ENCODE measurements around the gene RBMS1. TPM values are rescaled to one million over a fixed set of nuclear protein-coding genes. Genes with fewer than 3 reads are reported as not detected.

RBMS1 gene
- total RNA-seq, 4 donors from 2014 or later: 13.5 to 31.6 (median 23.0) TPM

- no peaks in the 10 kb centered on the region for H3K9me3 ChIP-seq
- no peaks in the 10 kb centered on the region for H3K27me3 ChIP-seq
- DNase-seq: no peak
- H3K36me3 ChIP-seq: no peaks in the 10 kb centered on the region
- intact Hi-C loops (cut with DNase I; ENCODE audit: low total_unique reads): no loop called here
- TF ChIP-seq CTCF (IDR thresholded peaks at IDR 0.05): no peak
- in situ Hi-C loops (cut with MboI; ENCODE audit: low pct_ligation_motif_present in 1 of 4, low pct_unique_long_range_greater_than_20kb in 1 of 4, low sequenced_read_pairs in 3 of 4): no loop called here
- H3K4me3 ChIP-seq: no peak overlapping the region
- peaks cover 0 to 22% (median 0%) of the 10 kb centered on the region in 4 donors for H3K4me1 ChIP-seq
- 86 to 93% methylated on average over 2 to 9 of the region's 9 CpGs for WGBS, 2 donors (ENCODE audit: low coverage in 1 of 2)
- H3K27ac ChIP-seq: no peak overlapping the region
These were observed 30.4 kb downstream of the RBMS1 start for GRCh38 chr2:160463245-160463644.

- no peaks in the 10 kb centered on the region for H3K9me3 ChIP-seq
- DNase-seq: no peak
- H3K4me3 ChIP-seq: no peak overlapping the region
- in situ Hi-C loops (cut with MboI; ENCODE audit: low pct_ligation_motif_present in 1 of 4, low pct_unique_long_range_greater_than_20kb in 1 of 4, low sequenced_read_pairs in 3 of 4): no loop called here
- TF ChIP-seq POLR2A (IDR thresholded peaks at IDR 0.05) (no peak), EP300 (IDR thresholded peaks at IDR 0.05; ENCODE audit: low read depth) (no peak), POLR2AphosphoS5 (IDR thresholded peaks at IDR 0.05) (no peak), CTCF (IDR thresholded peaks at IDR 0.05) (no peak)
- no peaks in the 10 kb centered on the region for H3K27me3 ChIP-seq
- WGBS, 2 donors (ENCODE audit: low coverage in 1 of 2): 93% methylated on average over 4 of the region's 4 CpGs; no CpG with 5 or more reads in 1 of the 2 donors
- peaks cover 0 to 23% (median 2%) of the 10 kb centered on the region in 4 donors for H3K4me1 ChIP-seq
- no peak overlapping the region for H3K27ac ChIP-seq
- no peaks in the 10 kb centered on the region for H3K36me3 ChIP-seq
- intact Hi-C loops (cut with DNase I; ENCODE audit: low total_unique reads): no loop called here
These were observed 33.3 kb downstream of the RBMS1 start for GRCh38 chr2:160460333-160460731.

GRCh38 chr2:160459538-160460332 lies 33.9 kb downstream of the RBMS1 start:
- no peak for TF ChIP-seq POLR2A (IDR thresholded peaks at IDR 0.05)
- TF ChIP-seq EP300 (IDR thresholded peaks at IDR 0.05; ENCODE audit: low read depth): no peak
- no peak for TF ChIP-seq POLR2AphosphoS5 (IDR thresholded peaks at IDR 0.05)
- TF ChIP-seq CTCF (IDR thresholded peaks at IDR 0.05): no peak
- in situ Hi-C loops (cut with MboI; ENCODE audit: low pct_ligation_motif_present in 1 of 4, low pct_unique_long_range_greater_than_20kb in 1 of 4, low sequenced_read_pairs in 3 of 4): no loop called here
- Histone ChIP-seq H3K27me3 (no peaks in the 10 kb centered on the region), H3K36me3 (no peaks in the 10 kb centered on the region), H3K4me1 (peaks cover 0 to 26% (median 5%) of the 10 kb centered on the region in 4 donors), H3K9me3 (no peaks in the 10 kb centered on the region), H3K27ac (no peak overlapping the region), H3K4me3 (no peak overlapping the region)
- 38 to 41% methylated on average over 1 of the region's 1 CpG for WGBS, 2 donors (ENCODE audit: low coverage in 1 of 2)
- no peak for DNase-seq
- intact Hi-C loops (cut with DNase I; ENCODE audit: low total_unique reads): no loop called here

GRCh38 chr2:160458718-160459453 lies 34.7 kb downstream of the RBMS1 start:
- intact Hi-C loops (cut with DNase I; ENCODE audit: low total_unique reads): no loop called here
- peak overlapping the region; percentile 23 to 42 (median 28) for H3K27ac ChIP-seq
- no peak for TF ChIP-seq POLR2A (IDR thresholded peaks at IDR 0.05)
- no peak for TF ChIP-seq EP300 (IDR thresholded peaks at IDR 0.05; ENCODE audit: low read depth)
- TF ChIP-seq POLR2AphosphoS5 (IDR thresholded peaks at IDR 0.05): no peak
- no peak for TF ChIP-seq CTCF (IDR thresholded peaks at IDR 0.05)
- no peaks in the 10 kb centered on the region for H3K27me3 ChIP-seq
- no peaks in the 10 kb centered on the region for H3K36me3 ChIP-seq
- H3K4me3 ChIP-seq: no peak overlapping the region
- DNase-seq: no peak
- peaks cover 0 to 30% (median 7%) of the 10 kb centered on the region in 4 donors for H3K4me1 ChIP-seq
- 65 to 67% methylated on average over 8 to 10 of the region's 10 CpGs for WGBS, 2 donors (ENCODE audit: low coverage in 1 of 2)
- H3K9me3 ChIP-seq: no peaks in the 10 kb centered on the region
- in situ Hi-C loops (cut with MboI; ENCODE audit: low pct_ligation_motif_present in 1 of 4, low pct_unique_long_range_greater_than_20kb in 1 of 4, low sequenced_read_pairs in 3 of 4): no loop called here
